GM19351 (cell line): ENCODE results near the gene BRI3BP.
A peak's percentile ranks its signal among the peaks of the same experiment; 100 is the strongest.
"Not testable (repeated sequence)": the region's sequence is repeated elsewhere in the genome, so short reads cannot be mapped to it uniquely, and the experiment has no call there.

Experiments
- ATAC-seq: cut with Tn5 transposase; IDR thresholded peaks from one replicate; pipeline ENCODE4 v1.9.1; 2021; ENCODE audit warnings: mild to moderate bottlenecking, moderate library complexity; ENCODE audit not compliant: unreplicated experiment

The BRI3BP gene

DNA sequence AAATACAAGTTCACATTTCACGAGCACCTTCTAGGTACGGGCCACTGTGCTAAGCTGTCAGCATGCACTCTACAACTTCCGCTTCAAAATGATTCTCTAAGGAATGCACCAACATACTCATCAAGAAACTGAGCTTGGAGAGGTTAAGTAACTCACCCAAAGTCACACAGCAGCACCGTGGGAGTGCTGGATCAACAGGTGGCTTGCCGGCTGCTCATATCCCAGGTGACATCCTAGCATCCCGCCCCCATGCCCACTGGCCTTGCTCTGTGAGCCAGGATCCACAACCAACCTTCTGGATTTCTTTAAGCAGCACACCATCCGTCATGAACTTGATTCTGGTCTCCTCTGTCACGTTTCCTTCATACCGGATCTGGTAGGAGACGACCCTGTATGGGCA lies 21.2 kb upstream of the BRI3BP start:
- no peak for ATAC-seq

GRCh38 chr12:124975276-124975675 lies 18.2 kb upstream of the BRI3BP start:
- ATAC-seq = no peak

DNA sequence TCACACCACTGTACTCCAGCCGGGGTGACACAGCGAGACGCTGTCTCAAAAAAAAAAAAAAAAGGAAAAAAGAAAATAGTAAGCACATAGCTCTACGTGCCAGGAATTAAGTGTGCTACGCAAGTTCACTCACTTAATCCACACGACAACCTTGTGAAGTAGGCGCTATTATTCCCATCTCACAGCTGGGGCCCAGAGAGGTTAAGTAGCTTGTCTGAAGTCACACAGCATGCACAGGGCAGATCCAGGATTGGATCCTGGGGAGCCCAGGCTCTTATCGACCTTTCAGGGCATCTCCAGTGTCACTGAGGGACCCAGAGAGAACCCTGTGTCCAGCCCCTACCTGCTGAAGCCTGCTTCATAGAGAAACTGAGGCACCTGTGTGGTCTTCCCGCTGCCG lies 16.4 kb upstream of the BRI3BP start:
- no peak for ATAC-seq

GRCh38 chr12:124979568-124979967 lies 13.9 kb upstream of the BRI3BP start:
- ATAC-seq = no peak

- no peak for ATAC-seq
These were observed 13.2 kb upstream of the BRI3BP start for GRCh38 chr12:124980098-124980892.

- ATAC-seq = not testable (repeated sequence)
These were observed 6.6 kb upstream of the BRI3BP start for GRCh38 chr12:124986876-124987275.

- ATAC-seq = peak; percentile 29
These were observed 395 bp upstream of the BRI3BP start for GRCh38 chr12:124992874-124993625.

DNA sequence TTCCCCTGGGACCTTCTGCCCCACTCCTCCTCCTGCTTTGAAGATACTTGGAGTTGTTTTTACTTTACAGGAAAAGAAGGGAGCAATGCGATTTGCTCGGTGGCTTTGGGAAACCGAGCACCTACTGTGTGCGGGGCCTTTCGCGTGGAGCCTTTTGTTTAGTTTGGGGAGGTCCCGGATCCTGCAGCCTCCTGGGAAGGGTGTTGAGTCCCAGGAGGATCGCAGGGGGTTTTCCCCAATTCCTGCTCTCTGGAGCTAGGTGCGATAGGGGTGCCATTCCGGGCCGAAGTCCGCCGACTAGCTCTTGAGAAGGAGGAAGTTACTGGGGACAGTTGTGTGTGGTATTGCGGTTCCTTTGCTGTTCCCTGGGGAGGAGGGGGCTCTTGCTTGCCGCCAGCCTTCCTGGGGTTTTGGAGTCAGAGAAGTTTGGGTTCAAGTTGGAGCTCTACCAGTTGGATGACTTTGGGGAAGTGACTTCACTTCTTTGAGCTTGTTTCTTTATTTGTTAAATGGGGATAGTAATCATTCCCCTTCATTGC lies 1.1 kb downstream of the BRI3BP start:
- ATAC-seq = peak; percentile 28

- ATAC-seq = no peak
These were observed 1.9 kb downstream of the BRI3BP start for GRCh38 chr12:124995200-124995961.

GRCh38 chr12:124998705-124999104 lies 5.3 kb downstream of the BRI3BP start:
- ATAC-seq = no peak

- no peak for ATAC-seq
These were observed 8.2 kb downstream of the BRI3BP start for GRCh38 chr12:125001636-125002035.

DNA sequence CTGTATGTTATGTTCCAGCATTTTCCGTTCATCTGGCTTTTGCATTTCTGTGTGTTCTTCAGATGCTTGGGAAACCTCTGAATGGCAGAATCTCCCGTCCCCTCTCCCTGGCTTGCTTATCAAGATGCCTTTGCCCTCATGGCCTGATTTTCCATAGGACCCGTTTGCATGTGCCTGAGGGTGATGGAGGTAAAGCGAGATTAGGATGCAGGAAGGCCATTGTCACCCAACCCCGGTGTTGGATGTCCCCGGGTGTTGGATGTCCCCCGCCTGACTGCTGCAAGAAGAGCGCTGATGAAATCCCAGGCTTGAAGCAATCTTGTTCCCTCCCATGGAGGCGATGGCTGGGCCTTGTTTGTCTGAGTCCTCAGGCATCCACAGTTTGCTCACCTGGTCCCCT lies 9.6 kb downstream of the BRI3BP start:
- no peak for ATAC-seq

DNA sequence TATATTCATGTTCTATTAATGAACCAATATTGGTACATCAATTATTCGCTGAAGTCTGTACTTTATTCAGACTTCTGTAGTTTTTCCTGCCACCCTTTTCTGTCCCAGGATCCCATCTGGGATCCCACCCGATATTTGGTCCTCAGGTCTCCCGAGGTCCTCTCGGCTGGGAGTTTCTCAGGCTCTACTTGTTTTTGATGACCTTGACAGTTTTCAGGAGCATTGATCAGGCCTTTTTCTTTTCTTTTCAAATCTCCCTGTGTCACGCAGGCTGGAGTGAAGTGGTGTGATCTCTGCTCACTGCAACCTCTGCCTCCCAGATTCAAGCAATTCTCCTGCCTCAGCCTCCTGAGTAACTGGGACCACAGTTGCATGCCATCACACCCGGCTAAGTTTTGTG lies 11.2 kb downstream of the BRI3BP start:
- ATAC-seq = no peak

DNA sequence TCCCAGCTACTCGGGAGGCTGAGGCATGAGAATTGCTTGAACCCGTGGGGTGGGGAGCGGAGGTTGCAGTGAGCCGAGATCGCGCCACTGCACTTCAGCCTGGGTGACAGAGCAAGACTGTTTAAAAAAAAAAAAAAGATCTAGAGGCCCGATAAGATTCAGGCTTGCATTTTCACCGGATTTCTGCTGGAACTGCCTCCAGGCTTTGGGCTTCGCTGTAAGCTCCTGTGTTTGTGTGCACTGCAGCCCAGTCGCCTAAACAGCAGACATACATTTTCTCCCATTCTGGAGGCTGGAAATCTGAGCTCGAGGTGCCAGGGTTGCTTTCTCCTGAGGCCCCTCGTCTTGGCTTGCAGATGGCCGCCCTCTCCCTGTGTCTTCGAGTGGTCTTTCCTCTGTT lies 12.2 kb downstream of the BRI3BP start:
- no peak for ATAC-seq

GRCh38 chr12:125006365-125006764 lies 12.9 kb downstream of the BRI3BP start:
- no peak for ATAC-seq

GRCh38 chr12:125013816-125014442 lies 20.5 kb downstream of the BRI3BP start:
- no peak for ATAC-seq

GRCh38 chr12:125014526-125014925 lies 21.1 kb downstream of the BRI3BP start:
- no peak for ATAC-seq

DNA sequence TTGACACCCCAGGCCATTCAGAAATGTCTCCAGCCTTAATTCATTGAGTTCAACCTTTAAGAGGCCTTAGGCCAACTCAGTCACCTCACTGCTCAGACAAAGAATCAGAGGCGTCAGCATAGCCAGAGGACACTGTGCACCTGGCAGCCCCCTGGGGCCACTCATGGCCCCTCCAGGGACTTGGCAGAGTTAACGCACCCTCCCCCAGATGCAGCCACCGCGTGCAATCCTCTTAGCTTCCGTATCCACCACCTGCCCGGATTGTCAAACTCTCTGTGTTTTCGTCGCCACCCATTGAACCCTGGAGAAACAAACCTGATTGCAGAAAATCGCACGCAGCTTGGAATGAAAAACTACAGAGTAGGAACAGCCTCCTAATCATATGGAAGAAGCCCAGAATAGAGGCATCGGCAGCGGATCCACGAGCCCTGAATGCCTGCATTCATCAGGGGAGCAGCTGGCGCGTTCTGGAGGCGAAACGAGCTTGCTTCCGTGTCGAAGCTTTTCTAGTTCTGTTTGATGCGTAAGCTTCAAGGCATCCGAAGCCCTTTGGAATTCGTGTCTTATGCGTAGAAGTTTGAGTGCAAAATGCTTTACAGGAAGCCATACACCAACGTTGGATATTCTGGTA lies 22.4 kb downstream of the BRI3BP start:
- ATAC-seq = no peak

- no peak for ATAC-seq
These were observed 24.4 kb downstream of the BRI3BP start for GRCh38 chr12:125017801-125018200.

DNA sequence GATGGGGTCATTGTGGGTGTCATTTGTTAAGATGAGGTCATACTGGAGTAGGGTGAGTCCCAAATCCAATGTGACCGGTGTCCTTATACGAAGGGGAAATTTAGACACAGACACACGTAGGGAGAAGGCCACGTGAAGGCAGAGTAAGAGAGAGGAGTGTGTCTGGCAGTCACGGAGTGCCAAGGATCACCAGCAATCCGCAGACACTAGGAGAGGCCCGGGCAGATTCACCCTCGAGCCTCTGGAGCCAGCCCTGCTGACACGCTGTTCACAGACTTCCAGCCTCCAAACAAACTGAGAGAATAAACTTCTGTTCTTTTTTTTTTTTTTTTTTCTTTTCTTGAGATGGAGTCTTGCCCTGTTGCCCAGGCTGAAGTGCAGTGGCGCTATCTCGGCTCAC lies 24.9 kb downstream of the BRI3BP start:
- no peak for ATAC-seq
